A673 (cell line): ENCODE results near the gene IL4. TPM values are rescaled to one million over a fixed set of nuclear protein-coding genes. Genes with fewer than 3 reads are reported as not detected.

Experiments
- BruUV-seq: library from RNA; stranded (reverse); fragments of 400-500 nt; replicated peaks from 2 replicates; lab custom pipeline; 2021; lab: Mats Ljungman, UMichigan
- CTCF ChIA-PET: fragments of 300-600 bp; sonication (Branson Sonifier 250); formaldehyde crosslinking; loops from one replicate; lab custom pipeline; 2022; ENCODE audit warnings: antibody characterized with exemption; lab: Charles Lee
- POLR2A ChIA-PET: fragments of 300-600 bp; sonication (Branson Sonifier 250); formaldehyde crosslinking; loops from one replicate; lab custom pipeline; 2022; ENCODE audit warnings: antibody characterized with exemption; ENCODE audit not compliant: low non-redundant PET; lab: Charles Lee
- DNase-seq: peaks from one replicate; pipeline ENCODE4 v3.0.0-alpha.2; 2015; ENCODE audit warnings: low spot score
- H3K27ac ChIP-seq: fragments of 200-600 bp; sonication (generic); 2 replicates; pipeline ENCODE4 v1.5.1; 2016; ENCODE audit warnings: mixed run types, low read depth, mild to moderate bottlenecking, mixed read lengths, antibody characterized with exemption, low read length; ENCODE audit not compliant: poor library complexity, severe bottlenecking
- H3K27me3 ChIP-seq: fragments of 200-600 bp; sonication (generic); replicated peaks from 2 replicates; pipeline ENCODE4 v1.6.1; 2017; ENCODE audit warnings: mixed run types, low read depth, mild to moderate bottlenecking, mixed read lengths, antibody characterized with exemption, low read length; ENCODE audit not compliant: insufficient read depth, poor library complexity
- H3K36me3 ChIP-seq: fragments of 200-600 bp; sonication (generic); 2 replicates; pipeline ENCODE4 v1.6.1; 2016; ENCODE audit warnings: mixed run types, mild to moderate bottlenecking, mixed read lengths, antibody characterized with exemption, low read length; ENCODE audit not compliant: insufficient read depth, poor library complexity, severe bottlenecking
- H3K4me1 ChIP-seq: fragments of 200-600 bp; sonication (generic); 2 replicates; pipeline ENCODE4 v1.6.1; 2017; ENCODE audit warnings: mixed run types, mild to moderate bottlenecking, mixed read lengths, antibody characterized with exemption, low read length; ENCODE audit not compliant: insufficient read depth, poor library complexity, severe bottlenecking
- H3K4me3 ChIP-seq: fragments of 200-600 bp; sonication (generic); 2 replicates; pipeline ENCODE4 v1.5.1; 2016; ENCODE audit warnings: low read depth, mixed run types, mild to moderate bottlenecking, mixed read lengths, low read length; ENCODE audit not compliant: poor library complexity, severe bottlenecking
- H3K9me3 ChIP-seq: fragments of 200-600 bp; sonication (generic); 2 replicates; pipeline ENCODE4 v1.6.1; 2016; ENCODE audit warnings: mixed run types, low read depth, mild to moderate bottlenecking, mixed read lengths, antibody characterized with exemption, low read length; ENCODE audit not compliant: poor library complexity, severe bottlenecking
- EZH2 ChIP-seq: fragments of 200-600 bp; sonication (generic); IDR thresholded peaks from 2 replicates; pipeline ENCODE4 v1.6.1; 2017; ENCODE audit warnings: borderline replicate concordance, low read depth, mild to moderate bottlenecking, mixed read lengths, antibody characterized with exemption, low read length; ENCODE audit not compliant: poor library complexity, severe bottlenecking
- intact Hi-C: fragments of 100-400 bp; cut with micrococcal nuclease; formaldehyde crosslinking; loops from one replicate; pipeline ENCODE4 v1.10.0; 2022; ENCODE audit not compliant: unreplicated experiment
- total RNA-seq: library from RNA; stranded (reverse); gene quantifications from 2 replicates; pipeline ENCODE4 v1.2.3, GENCODE V29; 2021
- TF ChIP-seq, protein P1 (sequence below): fragments of 300-800, 200-600 bp; sonication (generic); conservative IDR thresholded peaks from 2 replicates; pipeline ENCODE4 v1.5.1; 2017; ENCODE audit warnings: low read depth, mild to moderate bottlenecking, antibody characterized with exemption, low read length, moderate library complexity, mixed read lengths

IL4 gene
- total RNA-seq, 1 experiment from 2014 or later = not detected

DNA sequence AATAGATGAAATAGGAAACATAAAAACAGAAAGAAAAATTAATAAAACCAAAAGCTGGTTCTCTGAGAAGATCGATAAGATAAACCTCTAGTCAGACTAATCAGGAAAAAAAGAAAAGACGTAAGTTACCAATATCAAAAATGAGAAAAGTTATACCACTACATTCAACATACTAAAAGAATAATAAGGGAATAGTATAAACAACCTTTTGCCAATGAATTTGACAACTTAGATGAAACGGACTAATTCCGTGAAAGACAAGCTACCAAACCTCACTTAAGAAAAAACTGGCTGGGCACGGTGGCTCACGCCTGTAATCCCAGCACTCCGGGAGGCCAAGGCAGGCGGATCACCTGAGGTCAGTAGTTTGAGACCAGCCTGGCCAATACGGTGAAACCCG is 56.1 kb downstream of the IL4 start:
- no peak overlapping the region for H3K4me3 ChIP-seq
- BruUV-seq = no TSS peak
- no peaks in the 10 kb centered on the region for H3K36me3 ChIP-seq
- POLR2A ChIA-PET = no interaction called here
- H3K27me3 ChIP-seq = no peaks in the 10 kb centered on the region
- no peak for DNase-seq
- CTCF ChIA-PET = no interaction called here
- H3K9me3 ChIP-seq = no peaks in the 10 kb centered on the region
- intact Hi-C loops = no loop called here
- no peak for TF ChIP-seq EZH2
- TF ChIP-seq, protein P1, sequence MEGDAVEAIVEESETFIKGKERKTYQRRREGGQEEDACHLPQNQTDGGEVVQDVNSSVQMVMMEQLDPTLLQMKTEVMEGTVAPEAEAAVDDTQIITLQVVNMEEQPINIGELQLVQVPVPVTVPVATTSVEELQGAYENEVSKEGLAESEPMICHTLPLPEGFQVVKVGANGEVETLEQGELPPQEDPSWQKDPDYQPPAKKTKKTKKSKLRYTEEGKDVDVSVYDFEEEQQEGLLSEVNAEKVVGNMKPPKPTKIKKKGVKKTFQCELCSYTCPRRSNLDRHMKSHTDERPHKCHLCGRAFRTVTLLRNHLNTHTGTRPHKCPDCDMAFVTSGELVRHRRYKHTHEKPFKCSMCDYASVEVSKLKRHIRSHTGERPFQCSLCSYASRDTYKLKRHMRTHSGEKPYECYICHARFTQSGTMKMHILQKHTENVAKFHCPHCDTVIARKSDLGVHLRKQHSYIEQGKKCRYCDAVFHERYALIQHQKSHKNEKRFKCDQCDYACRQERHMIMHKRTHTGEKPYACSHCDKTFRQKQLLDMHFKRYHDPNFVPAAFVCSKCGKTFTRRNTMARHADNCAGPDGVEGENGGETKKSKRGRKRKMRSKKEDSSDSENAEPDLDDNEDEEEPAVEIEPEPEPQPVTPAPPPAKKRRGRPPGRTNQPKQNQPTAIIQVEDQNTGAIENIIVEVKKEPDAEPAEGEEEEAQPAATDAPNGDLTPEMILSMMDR = no peak
- no peaks in the 10 kb centered on the region for H3K4me1 ChIP-seq
- H3K27ac ChIP-seq = no peak overlapping the region

Other genes starting within 250 kb of the IL4 start
- 5.7 and 6.9 TPM in 2 replicates for gene IRF1, start 183.2 kb upstream of the IL4 start, total RNA-seq
- not detected in 2 replicates for gene IL5, start 130.5 kb upstream of the IL4 start, total RNA-seq
- gene RAD50, start 117.0 kb upstream of the IL4 start, total RNA-seq = 43.6 and 45.2 TPM in 2 replicates
- gene IL13, start 15.8 kb upstream of the IL4 start, total RNA-seq = not detected in 2 replicates
- gene KIF3A, start 63.6 kb downstream of the IL4 start, total RNA-seq = 17.3 and 19.1 TPM in 2 replicates
- gene CCNI2, start 73.4 kb downstream of the IL4 start, total RNA-seq = 0.11 TPM in 1 of 2 replicates, not detected in the other
- 26.4 and 33.0 TPM in 2 replicates for gene SEPTIN8, start 103.2 kb downstream of the IL4 start, total RNA-seq
- not detected in 2 replicates for gene SOWAHA, start 139.3 kb downstream of the IL4 start, total RNA-seq
- gene SHROOM1, start 156.7 kb downstream of the IL4 start, total RNA-seq = 0.28 and 0.54 TPM in 2 replicates
- gene GDF9, start 192.5 kb downstream of the IL4 start, total RNA-seq = 0.32 and 1.1 TPM in 2 replicates
- gene UQCRQ, start 192.7 kb downstream of the IL4 start, total RNA-seq = 542 and 564 TPM in 2 replicates
- gene LEAP2, start 199.7 kb downstream of the IL4 start, total RNA-seq = 2.9 and 4.0 TPM in 2 replicates